Activated CD4-positive, alpha-beta T cell treated with anti-CD3 and anti-CD28 coated beads for 36 hours (primary cell): ENCODE results near the gene ECSCR. TPM values are rescaled to one million over a fixed set of nuclear protein-coding genes. Genes with fewer than 3 reads are reported as not detected.

Source experiments
- ATAC-seq: fragments of 200-7000 bp; cut with Tn5 transposase; one replicate; pipeline ENCODE4 v1.10.0; 2021; ENCODE audit warnings: mild to moderate bottlenecking, moderate library complexity
- CTCF ChIA-PET: fragments of 350-600 bp; sonication (Branson Sonifier 250); formaldehyde crosslinking; loops from one replicate; lab custom pipeline; 2021; ENCODE audit warnings: antibody characterized with exemption; lab: Charles Lee
- POLR2A ChIA-PET: fragments of 350-600 bp; sonication (Branson Sonifier 250); formaldehyde crosslinking; loops from one replicate; lab custom pipeline; 2021; ENCODE audit warnings: antibody characterized with exemption, inconsistent platforms; lab: Charles Lee
- DNase-seq: peaks from one replicate; pipeline ENCODE4 v3.0.0-alpha.2; 2020
- H3K27ac Mint-ChIP-seq: one replicate; pipeline ENCODE4 v1.8.0; 2021; ENCODE audit warnings: mixed read lengths
- H3K27me3 Mint-ChIP-seq: one replicate; pipeline ENCODE4 v1.8.0; 2021; ENCODE audit warnings: mixed read lengths
- H3K36me3 Mint-ChIP-seq: one replicate; pipeline ENCODE4 v1.8.0; 2021; ENCODE audit warnings: low read depth, mixed read lengths
- H3K4me1 Mint-ChIP-seq: one replicate; pipeline ENCODE4 v1.8.0; 2021; ENCODE audit warnings: mixed read lengths
- H3K4me3 Mint-ChIP-seq: one replicate; pipeline ENCODE4 v1.8.0; 2021; ENCODE audit warnings: mild to moderate bottlenecking, moderate library complexity, mixed read lengths
- H3K9me3 Mint-ChIP-seq: one replicate; pipeline ENCODE4 v1.8.0; 2021; ENCODE audit warnings: low read depth, mixed read lengths
- intact Hi-C, 2 experiments: fragments of 100-400 bp; cut with DNase I in 1 of 2; cut with micrococcal nuclease in 1 of 2; formaldehyde crosslinking; loops; one replicate each; pipeline versions ENCODE4 v1.14.2 to v1.15.1; 2022 to 2024; cut with DNase I, micrococcal nuclease
- total RNA-seq, 2 experiments: library from RNA; stranded (reverse); gene quantifications; one replicate each; pipeline ENCODE4 v1.2.3, GENCODE V29; 2021

The ECSCR gene
- total RNA-seq, 2 experiments from 2014 or later, result 0.83 to 2.6 TPM

- intact Hi-C loops, result loop anchor here (1.0 to 5.0 kb wide), 12 partner anchors 10 to 940 kb away; partner anchors contain the start of genes UBE2D2 (in 2 of the 2), DNAJC18 (in 1 of the 2), HSPA9 (in 1 of the 2) and MATR3 (in 1 of the 2)
- no peaks in the 10 kb centered on the region for H3K27me3 Mint-ChIP-seq
- peaks cover 32% of the 10 kb centered on the region for H3K4me1 Mint-ChIP-seq
- no peaks in the 10 kb centered on the region for H3K9me3 Mint-ChIP-seq
- peak overlapping the region; percentile 79 for H3K4me3 Mint-ChIP-seq
- H3K27ac Mint-ChIP-seq, result peak overlapping the region; percentile 99
- ATAC-seq (no peak), DNase-seq (no peak)
- peaks cover 2% of the 10 kb centered on the region for H3K36me3 Mint-ChIP-seq
- ChIA-PET POLR2A (interaction anchor here (0.7 to 1.0 kb wide), 3 partner anchors 12 to 157 kb away, joined by 3 read pairs; partner anchors contain the start of genes PAIP2 and UBE2D2), CTCF (interaction anchor here (0.9 to 3.7 kb wide), 6 partner anchors 10 to 362 kb away, joined by 3 to 26 read pairs (median 4); partner anchors contain the start of gene MZB1)
Observed at GRCh38 chr5:139404484-139404840, 58.1 kb downstream of the ECSCR start.

GRCh38 chr5:139403787-139404483, 58.6 kb downstream of the ECSCR start, which contains the start of gene SPATA24:
SPATA24 (minus strand) TSS chr5:139404089; CDS start chr5:139404060, 29 bp downstream.
- DNase-seq, result peak; percentile 100
- peak; percentile 93 for ATAC-seq
- H3K9me3 Mint-ChIP-seq, result no peaks in the 10 kb centered on the region
- H3K36me3 Mint-ChIP-seq, result peaks cover 2% of the 10 kb centered on the region
- ChIA-PET CTCF (interaction anchor here (0.6 to 3.7 kb wide), 10 partner anchors 11 to 362 kb away, joined by 3 to 26 read pairs (median 4); partner anchors contain the start of gene MZB1), POLR2A (interaction anchor here (0.5 to 1.0 kb wide), 7 partner anchors 10 to 991 kb away, joined by 3 to 4 read pairs (median 3); partner anchors contain the start of genes PAIP2 and UBE2D2)
- peak within 1 kb of the TSS; percentile 79 for H3K4me3 Mint-ChIP-seq
- intact Hi-C loops, result loop anchor here (1.0 to 5.0 kb wide), 15 partner anchors 10 to 940 kb away; partner anchors contain the start of genes UBE2D2 (in 2 of the 2), DNAJC18 (in 1 of the 2), HSPA9 (in 1 of the 2) and MATR3 (in 1 of the 2)
- peak within 1 kb of the TSS; percentile 99 for H3K27ac Mint-ChIP-seq
- peaks cover 37% of the 10 kb centered on the region for H3K4me1 Mint-ChIP-seq
- no peaks in the 10 kb centered on the region for H3K27me3 Mint-ChIP-seq

- Mint-ChIP-seq H3K9me3 (no peaks in the 10 kb centered on the region), H3K27ac (peak overlapping the region; percentile 99), H3K36me3 (peaks cover 2% of the 10 kb centered on the region), H3K27me3 (no peaks in the 10 kb centered on the region), H3K4me1 (peaks cover 37% of the 10 kb centered on the region), H3K4me3 (peak overlapping the region; percentile 79)
- POLR2A ChIA-PET, result interaction anchor here (0.5 to 1.0 kb wide), 5 partner anchors 10 to 990 kb away, joined by 3 to 4 read pairs (median 3); partner anchors contain the start of gene PAIP2
- CTCF ChIA-PET, result interaction anchor here (0.6 to 3.7 kb wide), 10 partner anchors 11 to 363 kb away, joined by 3 to 26 read pairs (median 4); partner anchors contain the start of genes MZB1 and PAIP2
- DNase-seq (no peak), ATAC-seq (no peak)
- intact Hi-C loops, result loop anchor here (1.0 to 5.0 kb wide), 5 partner anchors 44 to 205 kb away; partner anchors contain the start of genes MATR3 (in 1 of the 2), SIL1 (in 1 of the 2) and STING1 (in 1 of the 2)
Observed at GRCh38 chr5:139403418-139403786, 59.1 kb downstream of the ECSCR start.

GRCh38 chr5:139402561-139403158, 59.9 kb downstream of the ECSCR start:
- intact Hi-C loops, result loop anchor here (1.0 to 5.0 kb wide), 5 partner anchors 45 to 204 kb away; partner anchors contain the start of genes MATR3 (in 1 of the 2), SIL1 (in 1 of the 2) and STING1 (in 1 of the 2)
- peak; percentile 47 for DNase-seq
- H3K4me1 Mint-ChIP-seq, result peaks cover 37% of the 10 kb centered on the region
- ATAC-seq, result no peak
- H3K36me3 Mint-ChIP-seq, result peaks cover 2% of the 10 kb centered on the region
- no peaks in the 10 kb centered on the region for H3K9me3 Mint-ChIP-seq
- ChIA-PET CTCF (interaction anchor here (0.7 to 3.7 kb wide), 8 partner anchors 11 to 151 kb away, joined by 3 to 26 read pairs (median 6); partner anchors contain the start of genes MZB1 and PAIP2), POLR2A (no interaction called here)
- H3K27ac Mint-ChIP-seq, result peak overlapping the region; percentile 99
- H3K27me3 Mint-ChIP-seq, result no peaks in the 10 kb centered on the region
- H3K4me3 Mint-ChIP-seq, result peak overlapping the region; percentile 79

GRCh38 chr5:139401546-139401945, 61.0 kb downstream of the ECSCR start:
- POLR2A ChIA-PET, result no interaction called here
- intact Hi-C loops, result loop anchor here in 1 of 2 experiments (5.0 kb wide), 2 partner anchors 46 to 109 kb away; partner anchors contain the start of gene MATR3
- Mint-ChIP-seq H3K27me3 (no peaks in the 10 kb centered on the region), H3K4me3 (no peak overlapping the region), H3K27ac (no peak overlapping the region), H3K36me3 (peaks cover 3% of the 10 kb centered on the region), H3K4me1 (peaks cover 36% of the 10 kb centered on the region), H3K9me3 (no peaks in the 10 kb centered on the region)
- CTCF ChIA-PET, result interaction anchor here (0.5 to 3.7 kb wide), 4 partner anchors 10 to 1154 kb away, joined by 3 to 26 read pairs (median 9); partner anchors contain the start of gene MZB1
- DNase-seq (no peak), ATAC-seq (no peak)

GRCh38 chr5:139399501-139400121, 62.9 kb downstream of the ECSCR start:
- ATAC-seq (no peak), DNase-seq (no peak)
- H3K27ac Mint-ChIP-seq, result peak overlapping the region; percentile 5
- no peak overlapping the region for H3K4me3 Mint-ChIP-seq
- ChIA-PET POLR2A (no interaction called here), CTCF (interaction anchor here (0.6 to 0.7 kb wide), 3 partner anchors 8 to 107 kb away, joined by 3 read pairs; no protein-coding TSS in a partner anchor)
- peaks cover 9% of the 10 kb centered on the region for H3K36me3 Mint-ChIP-seq
- intact Hi-C loops, result loop anchor here (5.0 to 10.0 kb wide), 4 partner anchors 48 to 745 kb away; partner anchors contain the start of genes MATR3 (in 1 of the 2) and SIL1 (in 1 of the 2)
- H3K9me3 Mint-ChIP-seq, result no peaks in the 10 kb centered on the region
- H3K4me1 Mint-ChIP-seq, result peaks cover 32% of the 10 kb centered on the region
- H3K27me3 Mint-ChIP-seq, result no peaks in the 10 kb centered on the region

Other genes starting within 250 kb of the ECSCR start
- gene MATR3, start 169.0 kb downstream of the ECSCR start, total RNA-seq, result 100 to 1,000 TPM; 113 to 133 TPM
- gene PAIP2, start 120.9 kb downstream of the ECSCR start, total RNA-seq, result 100 to 1,000 TPM; 101 to 126 TPM
- gene SLC23A1, start 79.4 kb downstream of the ECSCR start, total RNA-seq, result under 1 TPM; 0.43 to 0.53 TPM
- gene MZB1, start 72.8 kb downstream of the ECSCR start, total RNA-seq, result 1 to 10 TPM; 7.8 to 9.8 TPM
- 1 to 10 TPM; 3.2 TPM for gene PROB1, start 67.6 kb downstream of the ECSCR start, total RNA-seq
- gene SPATA24, start 58.7 kb downstream of the ECSCR start, total RNA-seq, result 1 to 10 TPM; 4.6 to 5.9 TPM
- gene DNAJC18, start 23.2 kb downstream of the ECSCR start, total RNA-seq, result 10 to 100 TPM; 33.1 to 35.6 TPM
- gene SMIM33, start 8.3 kb upstream of the ECSCR start, total RNA-seq, result under 1 TPM; 0.46 to 0.50 TPM
- gene STING1, start 20.0 kb upstream of the ECSCR start, total RNA-seq, result 100 to 1,000 TPM; 178 to 183 TPM
- 100 to 1,000 TPM; 262 to 289 TPM for gene UBE2D2, start 98.6 kb upstream of the ECSCR start, total RNA-seq
- 1 to 10 TPM in 1 of 2 experiments, under 1 TPM in 1; 0.82 to 1.1 TPM for gene CXXC5, start 185.6 kb upstream of the ECSCR start, total RNA-seq